Measurements from ENCODE around the gene WEE2. TPM values are rescaled to one million over a fixed set of nuclear protein-coding genes. Genes with fewer than 3 reads are reported as not detected.

Gene WEE2
- total RNA-seq, 2 experiments from 2014 or later = not detected

DNA sequence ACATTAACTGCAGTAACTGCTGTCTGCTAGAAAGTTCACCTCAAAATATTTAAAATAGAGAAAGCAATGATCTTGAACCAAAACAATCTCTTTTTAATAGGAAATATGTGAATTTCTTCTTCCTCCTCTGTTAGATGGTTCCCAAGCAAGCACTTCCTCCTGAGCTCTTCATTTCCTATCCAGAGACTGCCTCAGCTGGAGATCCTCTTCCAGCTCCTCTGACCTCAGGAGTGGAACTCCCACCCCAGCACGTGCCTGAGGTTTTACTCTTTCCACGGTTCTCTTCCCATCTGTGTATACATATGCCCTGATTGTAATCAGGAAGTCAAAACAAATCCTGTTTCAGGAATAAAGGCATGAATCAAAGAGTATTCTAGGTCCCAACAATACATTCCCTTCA lies 11.8 kb upstream of the WEE2 start:
- ATAC-seq (no peak), DNase-seq (no peak)
- H3K27me3 Mint-ChIP-seq = peaks cover 11% of the 10 kb centered on the region
- no peak overlapping the region for H3K4me3 Mint-ChIP-seq
- H3K27ac Mint-ChIP-seq = no peak overlapping the region
- peaks cover 7% of the 10 kb centered on the region for H3K36me3 Mint-ChIP-seq
- CTCF ChIA-PET = interaction anchor here (1.4 kb wide), 2 partner anchors 42 to 89 kb away, joined by 3 read pairs; no protein-coding TSS in a partner anchor
- no peaks in the 10 kb centered on the region for H3K9me3 Mint-ChIP-seq (ENCODE audit: low read depth)
- peaks cover 24% of the 10 kb centered on the region for H3K4me1 Mint-ChIP-seq

DNA sequence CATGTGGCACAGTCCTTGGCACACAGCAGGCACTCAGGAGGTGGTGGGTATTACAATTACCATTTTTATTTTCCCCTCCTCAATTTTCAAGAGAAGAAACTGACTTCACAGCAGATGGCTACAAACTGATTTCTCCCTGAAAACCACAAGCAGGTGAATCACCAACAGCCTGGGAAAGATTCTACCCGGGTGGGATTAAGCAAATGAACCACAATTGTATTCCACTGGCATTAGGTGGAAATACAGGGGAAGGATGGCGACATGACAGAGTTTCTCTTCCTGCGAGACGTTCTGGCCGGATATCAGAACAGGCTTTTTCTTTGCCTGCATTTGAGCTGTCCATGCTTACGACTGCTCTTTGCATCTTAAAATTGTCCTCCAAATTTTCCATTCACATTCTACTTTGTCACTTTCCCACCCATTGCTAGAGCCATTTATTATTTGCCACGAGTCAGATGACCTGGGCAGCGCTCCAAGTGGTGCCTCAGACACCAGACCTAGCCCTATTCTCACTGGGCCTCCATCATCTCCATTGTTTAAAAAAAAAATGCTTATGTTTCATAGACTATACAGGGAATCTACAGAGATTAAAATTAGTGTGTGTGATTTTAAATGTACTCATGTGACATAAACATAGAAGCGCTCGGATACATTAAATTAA lies 10.8 kb upstream of the WEE2 start:
- H3K4me1 Mint-ChIP-seq = peaks cover 25% of the 10 kb centered on the region
- ATAC-seq = no peak
- no peak overlapping the region for H3K4me3 Mint-ChIP-seq
- no peak for DNase-seq
- no peak overlapping the region for H3K27ac Mint-ChIP-seq
- peaks cover 11% of the 10 kb centered on the region for H3K27me3 Mint-ChIP-seq
- peaks cover 7% of the 10 kb centered on the region for H3K36me3 Mint-ChIP-seq
- CTCF ChIA-PET = interaction anchor here (1.4 kb wide), 2 partner anchors 43 to 88 kb away, joined by 3 read pairs; no protein-coding TSS in a partner anchor
- H3K9me3 Mint-ChIP-seq (ENCODE audit: low read depth) = no peaks in the 10 kb centered on the region

DNA sequence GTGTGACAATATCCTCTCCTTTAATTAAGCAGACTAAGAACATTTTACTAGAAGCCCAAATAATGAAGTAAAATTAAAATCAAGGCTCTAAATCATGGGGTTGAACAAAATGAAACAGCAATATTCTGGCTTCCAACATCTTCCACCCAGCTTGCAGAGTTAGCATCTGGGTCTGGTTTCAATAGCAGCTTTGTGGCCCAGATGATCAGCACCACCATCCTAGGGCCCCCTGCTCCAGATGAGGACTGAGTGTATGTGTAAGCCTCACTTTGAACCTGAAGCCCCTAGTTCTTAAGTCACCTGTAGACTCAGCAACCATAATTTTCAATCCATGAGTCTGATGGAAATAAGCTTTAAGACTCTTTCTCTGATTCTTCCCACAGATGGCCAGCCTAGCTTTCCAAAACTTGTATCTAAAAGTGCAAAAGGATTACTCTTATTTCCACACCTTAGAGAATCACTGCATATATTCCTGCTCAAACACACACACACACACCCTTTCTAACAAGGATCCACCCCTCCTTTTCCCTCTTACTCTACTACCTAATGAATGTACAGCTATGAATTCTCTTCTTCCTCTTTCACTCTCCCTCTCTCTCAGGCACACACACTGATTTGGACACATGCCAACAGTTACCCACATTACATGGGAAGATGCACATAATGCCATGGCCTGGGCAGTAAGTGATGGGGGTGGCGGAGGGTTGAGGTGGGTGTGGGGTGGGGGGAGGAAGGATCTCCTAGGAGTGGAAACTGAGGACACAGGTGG lies 9.7 kb upstream of the WEE2 start:
- CTCF ChIA-PET = interaction anchor here (0.9 to 1.4 kb wide), 4 partner anchors 20 to 277 kb away, joined by 3 to 4 read pairs (median 4); no protein-coding TSS in a partner anchor
- ATAC-seq = no peak
- no peak overlapping the region for H3K4me3 Mint-ChIP-seq
- no peak overlapping the region for H3K27ac Mint-ChIP-seq
- H3K9me3 Mint-ChIP-seq (ENCODE audit: low read depth) = no peaks in the 10 kb centered on the region
- peaks cover 28% of the 10 kb centered on the region for H3K4me1 Mint-ChIP-seq
- peaks cover 7% of the 10 kb centered on the region for H3K36me3 Mint-ChIP-seq
- H3K27me3 Mint-ChIP-seq = peaks cover 22% of the 10 kb centered on the region
- DNase-seq = no peak

DNA sequence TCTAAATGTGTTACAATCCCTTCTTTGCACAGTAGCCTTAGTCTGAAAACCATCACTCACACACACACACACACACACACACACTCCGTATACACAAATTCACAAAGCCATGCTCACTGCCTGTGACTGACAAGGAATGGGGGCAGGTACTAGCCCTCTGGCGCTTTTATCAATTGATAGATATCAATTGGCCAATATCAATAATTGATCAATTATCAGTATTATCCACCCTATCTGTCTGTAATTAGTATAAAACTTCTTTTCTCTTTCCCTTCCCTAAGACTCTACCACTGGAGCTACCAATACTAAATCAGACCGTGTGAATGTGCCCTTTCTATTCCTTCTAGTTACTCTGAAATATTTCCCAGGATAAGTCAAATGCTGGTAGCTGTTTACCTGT lies 8.3 kb upstream of the WEE2 start:
- Mint-ChIP-seq H3K27ac (no peak overlapping the region), H3K9me3 (ENCODE audit: low read depth) (no peaks in the 10 kb centered on the region), H3K4me1 (peaks cover 28% of the 10 kb centered on the region), H3K36me3 (peaks cover 7% of the 10 kb centered on the region), H3K27me3 (peaks cover 34% of the 10 kb centered on the region), H3K4me3 (no peak overlapping the region)
- CTCF ChIA-PET = interaction anchor here (1.3 to 2.2 kb wide), 3 partner anchors 11 to 21 kb away, joined by 4 to 10 read pairs (median 7); no protein-coding TSS in a partner anchor
- ATAC-seq (no peak), DNase-seq (no peak)

DNA sequence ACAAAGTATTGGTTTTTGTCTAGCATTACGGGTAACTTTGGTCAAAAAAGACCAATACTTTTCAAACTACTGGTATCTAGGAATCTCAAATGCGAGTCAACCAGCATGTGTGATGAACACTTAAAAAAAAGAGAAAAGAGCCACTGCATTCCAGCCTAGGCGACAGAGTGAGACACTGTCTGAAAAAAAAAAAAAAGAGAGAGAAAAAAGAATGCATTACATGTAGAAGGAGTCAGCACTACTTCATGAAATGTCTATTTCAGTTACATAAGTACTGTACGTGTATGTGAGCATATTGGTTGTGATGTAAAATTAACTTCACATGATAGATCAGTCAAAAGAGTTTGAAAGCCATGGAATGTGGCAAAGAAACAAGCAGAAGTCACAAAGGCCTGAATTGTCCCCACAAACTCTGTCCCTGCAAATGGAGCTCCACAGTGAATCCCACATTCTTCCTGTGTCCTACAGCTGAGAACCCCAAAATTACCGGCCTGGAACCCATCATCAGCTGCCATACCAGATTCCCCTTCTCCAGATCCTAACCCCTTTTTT lies 7.8 kb upstream of the WEE2 start:
- CTCF ChIA-PET = interaction anchor here (1.2 to 2.2 kb wide), 7 partner anchors 11 to 48 kb away, joined by 3 to 15 read pairs (median 4); partner anchors contain the start of gene SSBP1
- Mint-ChIP-seq H3K4me1 (peaks cover 28% of the 10 kb centered on the region), H3K9me3 (ENCODE audit: low read depth) (no peaks in the 10 kb centered on the region), H3K27me3 (peaks cover 37% of the 10 kb centered on the region), H3K36me3 (peaks cover 7% of the 10 kb centered on the region), H3K27ac (no peak overlapping the region), H3K4me3 (peak overlapping the region; percentile 67)
- DNase-seq (no peak), ATAC-seq (no peak)

DNA sequence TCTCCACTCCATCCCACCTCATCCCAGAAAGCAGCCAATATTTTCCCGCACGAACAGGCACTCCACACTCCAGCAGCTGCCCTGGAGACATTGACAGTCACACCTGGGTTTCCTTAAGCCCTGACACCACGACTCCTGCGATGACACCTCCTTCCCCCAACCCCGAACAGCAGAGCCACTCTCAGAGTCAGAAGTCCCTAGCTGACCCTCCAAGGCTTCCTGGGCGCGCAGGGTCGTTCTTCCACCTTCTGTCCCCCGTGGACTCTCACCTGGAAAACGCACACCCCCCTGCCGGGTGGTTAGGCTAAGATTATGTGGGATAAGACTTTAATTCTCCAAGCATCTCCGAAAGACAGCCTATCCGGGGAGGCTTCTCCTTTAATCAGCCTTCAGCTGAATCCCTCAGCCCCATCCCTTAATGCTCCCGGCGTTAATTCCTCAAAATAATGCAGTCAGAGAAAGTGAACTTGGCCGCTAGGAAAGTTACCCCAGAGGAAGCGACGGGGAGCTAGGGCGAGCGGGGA lies 7.2 kb upstream of the WEE2 start:
- DNase-seq (peak; percentile 42), ATAC-seq (no peak)
- H3K4me1 Mint-ChIP-seq = peaks cover 28% of the 10 kb centered on the region
- H3K36me3 Mint-ChIP-seq = peaks cover 7% of the 10 kb centered on the region
- peak overlapping the region; percentile 28 for H3K27ac Mint-ChIP-seq
- H3K9me3 Mint-ChIP-seq (ENCODE audit: low read depth) = no peaks in the 10 kb centered on the region
- CTCF ChIA-PET = interaction anchor here (1.1 to 2.2 kb wide), 8 partner anchors 10 to 51 kb away, joined by 3 to 15 read pairs (median 4); partner anchors contain the start of gene SSBP1
- H3K4me3 Mint-ChIP-seq = peak overlapping the region; percentile 67
- H3K27me3 Mint-ChIP-seq = peaks cover 40% of the 10 kb centered on the region

DNA sequence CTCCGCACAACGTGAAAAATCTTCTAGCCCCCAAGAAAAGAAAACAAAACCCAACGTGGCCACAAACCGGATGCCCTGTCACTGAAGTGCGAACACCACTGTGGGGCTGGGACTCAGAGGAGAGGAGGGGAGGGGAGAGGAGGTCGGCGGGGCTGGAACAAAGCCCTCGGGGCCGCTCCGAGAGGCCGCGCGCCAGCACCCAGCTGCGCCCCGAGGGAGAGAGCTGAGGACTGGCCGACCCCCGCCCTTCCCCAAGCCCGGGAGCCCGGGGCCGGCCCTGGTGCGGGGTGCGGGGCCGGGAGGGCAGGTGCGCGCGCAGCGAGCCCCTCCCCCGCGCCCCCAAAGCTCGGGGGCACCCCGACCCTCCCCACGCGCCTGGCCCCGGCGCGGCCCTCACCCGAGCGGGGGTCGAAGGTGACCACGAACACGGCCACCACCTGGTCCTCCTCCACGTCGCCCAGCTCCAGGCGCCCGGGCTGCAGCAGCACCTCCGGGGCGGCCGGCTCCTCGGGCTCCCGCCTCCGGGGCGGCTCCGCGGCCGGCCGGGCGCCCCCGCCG lies 6.6 kb upstream of the WEE2 start:
- Mint-ChIP-seq H3K27me3 (peaks cover 40% of the 10 kb centered on the region), H3K4me1 (peaks cover 28% of the 10 kb centered on the region), H3K9me3 (ENCODE audit: low read depth) (no peaks in the 10 kb centered on the region), H3K36me3 (peaks cover 7% of the 10 kb centered on the region), H3K27ac (peak overlapping the region; percentile 64), H3K4me3 (peak overlapping the region; percentile 67)
- CTCF ChIA-PET = interaction anchor here (0.8 to 2.2 kb wide), 9 partner anchors 20 to 51 kb away, joined by 3 to 15 read pairs (median 4); partner anchors contain the start of gene SSBP1
- ATAC-seq (peak; percentile 88), DNase-seq (peak; percentile 87)

DNA sequence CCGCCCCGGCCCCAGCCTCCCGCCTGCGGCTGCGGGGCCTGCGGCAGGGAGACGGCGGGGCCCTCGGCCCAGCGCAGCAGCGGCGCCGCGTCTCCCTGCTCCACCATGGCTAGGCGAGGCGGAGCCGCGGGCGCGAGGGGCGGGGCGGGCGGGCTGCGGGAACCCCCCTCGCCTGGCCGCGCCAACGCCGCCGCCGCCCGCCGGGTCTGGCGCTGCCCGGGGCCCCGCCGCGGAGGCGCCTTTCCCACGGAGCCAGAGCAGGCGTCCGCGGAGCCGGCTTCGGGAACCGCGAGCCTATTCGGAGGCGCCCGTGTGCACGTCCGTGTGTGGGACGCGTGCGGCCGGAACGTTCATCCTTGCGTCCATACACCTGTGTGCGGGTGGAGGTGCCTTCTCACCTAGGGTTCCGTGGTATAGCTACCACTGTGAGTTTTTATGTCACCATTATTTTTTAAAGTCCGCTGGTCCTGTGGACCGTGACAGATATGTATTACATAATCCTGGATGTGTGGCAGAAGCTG lies 6.0 kb upstream of the WEE2 start, which contains the start of gene DENND11:
DENND11 (minus strand) TSS at position 120 of the 521 bp plus-strand sequence; CDS start at position 107, 13 bp downstream.
- DNase-seq (peak; percentile 48), ATAC-seq (peak; percentile 80)
- Mint-ChIP-seq H3K27me3 (peaks cover 40% of the 10 kb centered on the region), H3K9me3 (ENCODE audit: low read depth) (no peaks in the 10 kb centered on the region), H3K4me1 (peaks cover 28% of the 10 kb centered on the region), H3K27ac (peak within 1 kb of the TSS; percentile 64), H3K36me3 (peaks cover 7% of the 10 kb centered on the region), H3K4me3 (peak within 1 kb of the TSS; percentile 67)
- CTCF ChIA-PET = interaction anchor here (0.8 to 2.2 kb wide), 9 partner anchors 19 to 52 kb away, joined by 3 to 15 read pairs (median 7); partner anchors contain the start of gene SSBP1

DNA sequence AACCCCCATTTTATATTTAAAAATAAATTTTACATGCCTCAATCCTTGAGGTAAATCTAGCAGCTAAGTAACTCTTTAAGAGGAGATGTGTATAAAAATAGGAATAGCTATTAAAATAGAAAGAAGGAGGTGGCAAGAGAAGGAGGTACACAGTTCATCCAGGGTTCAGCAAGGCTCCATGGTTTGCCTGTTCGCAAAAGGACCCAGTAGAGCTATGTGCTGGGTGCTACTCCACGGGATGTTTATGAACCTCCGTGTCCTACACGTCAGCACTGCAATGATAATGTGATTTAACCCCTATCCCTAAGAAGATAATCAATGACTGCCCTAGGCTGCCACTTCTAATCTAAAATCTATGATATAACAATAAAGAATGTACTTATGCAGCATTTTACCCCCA lies 5.3 kb upstream of the WEE2 start:
- DNase-seq (no peak), ATAC-seq (no peak)
- Mint-ChIP-seq H3K27ac (no peak overlapping the region), H3K4me1 (peaks cover 26% of the 10 kb centered on the region), H3K27me3 (peaks cover 40% of the 10 kb centered on the region), H3K36me3 (peaks cover 9% of the 10 kb centered on the region), H3K9me3 (ENCODE audit: low read depth) (no peaks in the 10 kb centered on the region), H3K4me3 (peak overlapping the region; percentile 64)
- CTCF ChIA-PET = interaction anchor here (0.8 to 1.2 kb wide), 3 partner anchors 26 to 49 kb away, joined by 3 to 8 read pairs (median 7); partner anchors contain the start of gene SSBP1

DNA sequence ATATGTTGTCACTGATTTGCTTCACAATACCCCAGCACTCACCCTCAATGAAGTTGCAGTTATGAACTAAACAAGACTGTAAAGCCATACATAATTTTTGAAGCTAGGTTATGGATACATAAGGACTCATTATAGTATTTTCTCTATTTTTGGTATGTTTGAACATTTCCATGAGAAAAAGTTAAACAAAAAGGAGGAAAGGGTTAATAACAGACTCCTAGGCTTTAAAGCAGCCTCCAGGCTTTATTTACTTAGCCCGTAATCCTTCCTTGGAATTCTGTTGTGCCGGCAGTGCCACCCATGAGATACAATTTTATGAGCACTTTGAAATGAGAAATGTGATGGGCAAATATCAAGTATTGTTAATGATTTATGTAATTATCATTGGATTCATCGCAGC lies 4.0 kb upstream of the WEE2 start:
- Mint-ChIP-seq H3K27ac (no peak overlapping the region), H3K36me3 (peaks cover 6% of the 10 kb centered on the region), H3K9me3 (ENCODE audit: low read depth) (no peaks in the 10 kb centered on the region), H3K27me3 (peaks cover 45% of the 10 kb centered on the region), H3K4me1 (peaks cover 17% of the 10 kb centered on the region), H3K4me3 (no peak overlapping the region)
- DNase-seq (no peak), ATAC-seq (no peak)
- CTCF ChIA-PET = interaction anchor here (1.8 kb wide), 1 partner anchor 34 kb away, joined by 5 read pairs; the partner anchor contains the start of gene SSBP1

DNA sequence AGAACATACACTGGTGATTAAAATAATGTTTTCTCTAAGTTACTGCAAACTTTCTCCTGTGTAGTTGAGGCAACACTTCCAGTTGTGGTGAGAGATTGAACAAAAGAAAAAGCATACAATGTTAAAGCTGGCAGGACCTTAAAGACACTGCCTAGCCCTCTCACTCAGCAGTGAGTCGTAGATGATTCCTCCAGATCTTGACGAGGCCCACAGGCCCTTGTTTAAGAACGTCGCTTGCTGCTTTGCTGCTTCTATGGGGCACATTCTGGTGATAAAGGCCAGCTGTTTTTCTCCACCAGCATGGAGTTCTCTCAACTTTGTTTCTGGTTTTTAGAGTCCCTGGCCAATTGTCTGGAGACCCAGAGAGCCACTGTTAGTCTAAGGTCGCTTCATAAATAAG lies 3.4 kb upstream of the WEE2 start:
- Mint-ChIP-seq H3K27me3 (peaks cover 45% of the 10 kb centered on the region), H3K9me3 (ENCODE audit: low read depth) (no peaks in the 10 kb centered on the region), H3K4me1 (peaks cover 17% of the 10 kb centered on the region), H3K27ac (no peak overlapping the region), H3K36me3 (peaks cover 6% of the 10 kb centered on the region), H3K4me3 (no peak overlapping the region)
- CTCF ChIA-PET = interaction anchor here (1.8 kb wide), 1 partner anchor 33 kb away, joined by 5 read pairs; the partner anchor contains the start of gene SSBP1
- DNase-seq = no peak
- ATAC-seq = no peak

DNA sequence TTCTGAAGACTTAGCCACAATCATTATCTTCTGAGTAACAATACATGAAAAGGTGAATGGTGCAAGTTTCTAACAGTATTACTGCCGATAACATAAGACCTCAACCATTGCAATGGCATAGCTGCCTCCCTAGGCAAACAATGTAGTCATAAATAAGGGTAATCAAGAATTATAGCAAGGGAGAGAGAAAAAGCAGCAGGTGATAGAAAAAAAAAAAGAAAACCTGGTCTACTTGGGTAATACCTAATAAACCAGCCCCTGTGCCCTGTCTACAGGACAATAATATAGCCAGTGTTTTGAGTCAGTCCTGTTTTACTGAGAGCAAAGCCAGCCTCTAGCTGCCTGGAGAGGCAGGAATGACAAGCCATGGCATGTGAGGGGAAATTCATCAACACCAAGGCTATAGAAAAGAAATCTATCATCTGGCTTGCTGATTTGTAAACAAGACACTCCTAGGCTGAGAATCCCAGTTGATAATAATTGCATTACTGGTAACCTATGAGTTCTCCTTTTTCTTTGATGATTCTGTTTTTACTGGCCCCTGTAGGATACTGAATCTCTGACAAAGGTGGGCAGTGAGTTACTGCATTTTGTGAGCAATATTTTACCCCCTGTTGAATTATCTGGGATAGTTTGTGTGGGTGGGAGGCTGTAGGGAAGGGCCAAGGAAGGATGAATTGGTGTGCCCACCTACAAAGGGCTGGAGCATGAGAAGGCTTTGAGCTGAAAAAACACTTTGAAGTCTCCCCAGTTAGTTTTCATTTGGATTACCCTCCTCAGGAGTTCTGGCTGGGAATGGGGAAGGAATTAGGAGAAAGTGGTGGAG lies 1.7 kb upstream of the WEE2 start:
- H3K4me1 Mint-ChIP-seq = peaks cover 11% of the 10 kb centered on the region
- H3K36me3 Mint-ChIP-seq = peaks cover 6% of the 10 kb centered on the region
- CTCF ChIA-PET = no interaction called here
- DNase-seq = no peak
- H3K4me3 Mint-ChIP-seq = no peak overlapping the region
- peaks cover 34% of the 10 kb centered on the region for H3K27me3 Mint-ChIP-seq
- no peak for ATAC-seq
- no peak overlapping the region for H3K27ac Mint-ChIP-seq
- no peaks in the 10 kb centered on the region for H3K9me3 Mint-ChIP-seq (ENCODE audit: low read depth)
